ENCODE data around the gene SUSD1. TPM values are rescaled to one million over a fixed set of nuclear protein-coding genes. Genes with fewer than 3 reads are reported as not detected.

SUSD1 gene
- polyA plus RNA-seq, 1 donor from 2014 or later, result 2.0 TPM

- Histone ChIP-seq H3F3A (ENCODE audit: insufficient read depth, low read length, poor library complexity, severe bottlenecking) (no peaks in the 10 kb centered on the region), H3K79me2 (replicated peaks; ENCODE audit: insufficient read depth, low read length) (no peaks in the 10 kb centered on the region), H2AFZ (ENCODE audit: low read depth, low read length) (no peak overlapping the region), H3K9me3 (ENCODE audit: low read length) (no peaks in the 10 kb centered on the region), H3K4me3 (ENCODE audit: low read length) (no peak overlapping the region), H3K9me2 (ENCODE audit: insufficient read depth, low read length) (no peaks in the 10 kb centered on the region), H3K36me3 (ENCODE audit: insufficient read depth, low read length) (no peaks in the 10 kb centered on the region), H3K27ac (ENCODE audit: low read length) (no peak overlapping the region), H3K9ac (ENCODE audit: low read length) (no peak overlapping the region), H4K20me1 (ENCODE audit: insufficient read depth) (no peaks in the 10 kb centered on the region), H3K27me3 (ENCODE audit: insufficient read depth, low read depth, low read length) (no peaks in the 10 kb centered on the region), H3K4me2 (ENCODE audit: low read length) (no peak overlapping the region)
- TF ChIP-seq MXI1 (conservative IDR thresholded peaks at IDR 0.05; ENCODE audit: poor library complexity, severe bottlenecking), result no peak
- no peak for TF ChIP-seq SMC3 (conservative IDR thresholded peaks at IDR 0.05; ENCODE audit: poor library complexity)
- TF ChIP-seq CTCF (IDR thresholded peaks at IDR 0.05; ENCODE audit: poor library complexity, severe bottlenecking), result no peak
- TF ChIP-seq RAD21 (conservative IDR thresholded peaks at IDR 0.05), result no peak
- TF ChIP-seq POLR2AphosphoS5 (IDR thresholded peaks at IDR 0.05), result no peak
- TF ChIP-seq EZH2 (IDR thresholded peaks at IDR 0.05; ENCODE audit: borderline replicate concordance, insufficient read depth, low read length, poor library complexity, severe bottlenecking), result no peak
- TF ChIP-seq EP300 (conservative IDR thresholded peaks at IDR 0.05; ENCODE audit: poor library complexity, severe bottlenecking), result no peak
- TF ChIP-seq TAF1 (IDR thresholded peaks at IDR 0.05; ENCODE audit: low read depth), result no peak
- TF ChIP-seq, protein P1, sequence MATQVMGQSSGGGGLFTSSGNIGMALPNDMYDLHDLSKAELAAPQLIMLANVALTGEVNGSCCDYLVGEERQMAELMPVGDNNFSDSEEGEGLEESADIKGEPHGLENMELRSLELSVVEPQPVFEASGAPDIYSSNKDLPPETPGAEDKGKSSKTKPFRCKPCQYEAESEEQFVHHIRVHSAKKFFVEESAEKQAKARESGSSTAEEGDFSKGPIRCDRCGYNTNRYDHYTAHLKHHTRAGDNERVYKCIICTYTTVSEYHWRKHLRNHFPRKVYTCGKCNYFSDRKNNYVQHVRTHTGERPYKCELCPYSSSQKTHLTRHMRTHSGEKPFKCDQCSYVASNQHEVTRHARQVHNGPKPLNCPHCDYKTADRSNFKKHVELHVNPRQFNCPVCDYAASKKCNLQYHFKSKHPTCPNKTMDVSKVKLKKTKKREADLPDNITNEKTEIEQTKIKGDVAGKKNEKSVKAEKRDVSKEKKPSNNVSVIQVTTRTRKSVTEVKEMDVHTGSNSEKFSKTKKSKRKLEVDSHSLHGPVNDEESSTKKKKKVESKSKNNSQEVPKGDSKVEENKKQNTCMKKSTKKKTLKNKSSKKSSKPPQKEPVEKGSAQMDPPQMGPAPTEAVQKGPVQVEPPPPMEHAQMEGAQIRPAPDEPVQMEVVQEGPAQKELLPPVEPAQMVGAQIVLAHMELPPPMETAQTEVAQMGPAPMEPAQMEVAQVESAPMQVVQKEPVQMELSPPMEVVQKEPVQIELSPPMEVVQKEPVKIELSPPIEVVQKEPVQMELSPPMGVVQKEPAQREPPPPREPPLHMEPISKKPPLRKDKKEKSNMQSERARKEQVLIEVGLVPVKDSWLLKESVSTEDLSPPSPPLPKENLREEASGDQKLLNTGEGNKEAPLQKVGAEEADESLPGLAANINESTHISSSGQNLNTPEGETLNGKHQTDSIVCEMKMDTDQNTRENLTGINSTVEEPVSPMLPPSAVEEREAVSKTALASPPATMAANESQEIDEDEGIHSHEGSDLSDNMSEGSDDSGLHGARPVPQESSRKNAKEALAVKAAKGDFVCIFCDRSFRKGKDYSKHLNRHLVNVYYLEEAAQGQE (IDR thresholded peaks at IDR 0.05; ENCODE audit: borderline replicate concordance), result no peak
Observed at GRCh38 chr9:112110777-112111113, 64.4 kb downstream of the SUSD1 start.

GRCh38 chr9:112110094-112110776 is 64.9 kb downstream of the SUSD1 start:
- Histone ChIP-seq H3K79me2 (replicated peaks; ENCODE audit: insufficient read depth, low read length) (no peaks in the 10 kb centered on the region), H3K4me3 (ENCODE audit: low read length) (no peak overlapping the region), H3K27ac (ENCODE audit: low read length) (no peak overlapping the region), H3K9me3 (ENCODE audit: low read length) (no peaks in the 10 kb centered on the region), H3K36me3 (ENCODE audit: insufficient read depth, low read length) (no peaks in the 10 kb centered on the region), H3F3A (ENCODE audit: insufficient read depth, low read length, poor library complexity, severe bottlenecking) (no peaks in the 10 kb centered on the region), H3K9me2 (ENCODE audit: insufficient read depth, low read length) (no peaks in the 10 kb centered on the region), H2AFZ (ENCODE audit: low read depth, low read length) (no peak overlapping the region), H3K9ac (ENCODE audit: low read length) (no peak overlapping the region), H3K27me3 (ENCODE audit: insufficient read depth, low read depth, low read length) (no peaks in the 10 kb centered on the region), H3K4me2 (ENCODE audit: low read length) (no peak overlapping the region), H4K20me1 (ENCODE audit: insufficient read depth) (no peaks in the 10 kb centered on the region)
- TF ChIP-seq, protein P1 (IDR thresholded peaks at IDR 0.05; ENCODE audit: borderline replicate concordance), result no peak
- TF ChIP-seq MXI1 (conservative IDR thresholded peaks at IDR 0.05; ENCODE audit: poor library complexity, severe bottlenecking) (no peak), RAD21 (conservative IDR thresholded peaks at IDR 0.05) (no peak), POLR2AphosphoS5 (IDR thresholded peaks at IDR 0.05) (no peak), TAF1 (IDR thresholded peaks at IDR 0.05; ENCODE audit: low read depth) (no peak), SMC3 (conservative IDR thresholded peaks at IDR 0.05; ENCODE audit: poor library complexity) (no peak), EP300 (conservative IDR thresholded peaks at IDR 0.05; ENCODE audit: poor library complexity, severe bottlenecking) (no peak), EZH2 (IDR thresholded peaks at IDR 0.05; ENCODE audit: borderline replicate concordance, insufficient read depth, low read length, poor library complexity, severe bottlenecking) (no peak), CTCF (IDR thresholded peaks at IDR 0.05; ENCODE audit: poor library complexity, severe bottlenecking) (no peak)

Measured in neural cell (in vitro differentiated cells).